DOHH2 (cell line): ENCODE data around the gene RAC3.

ENCODE experiments used
- CTCF ChIP-seq: fragments of 200-600 bp; sonication (generic); IDR thresholded peaks from one replicate; pipeline ENCODE4 v1.5.1; 2014; ENCODE audit warnings: antibody characterized with exemption, mild to moderate bottlenecking, low read depth, low read length; ENCODE audit not compliant: poor library complexity, severe bottlenecking
- EZH2phosphoT487 ChIP-seq: fragments of 200-600 bp; sonication (generic); IDR thresholded peaks from 2 replicates; pipeline ENCODE4 v1.6.1; 2017; ENCODE audit warnings: borderline replicate concordance, mild to moderate bottlenecking, antibody characterized with exemption, low read length, moderate library complexity, mixed read lengths

DNA sequence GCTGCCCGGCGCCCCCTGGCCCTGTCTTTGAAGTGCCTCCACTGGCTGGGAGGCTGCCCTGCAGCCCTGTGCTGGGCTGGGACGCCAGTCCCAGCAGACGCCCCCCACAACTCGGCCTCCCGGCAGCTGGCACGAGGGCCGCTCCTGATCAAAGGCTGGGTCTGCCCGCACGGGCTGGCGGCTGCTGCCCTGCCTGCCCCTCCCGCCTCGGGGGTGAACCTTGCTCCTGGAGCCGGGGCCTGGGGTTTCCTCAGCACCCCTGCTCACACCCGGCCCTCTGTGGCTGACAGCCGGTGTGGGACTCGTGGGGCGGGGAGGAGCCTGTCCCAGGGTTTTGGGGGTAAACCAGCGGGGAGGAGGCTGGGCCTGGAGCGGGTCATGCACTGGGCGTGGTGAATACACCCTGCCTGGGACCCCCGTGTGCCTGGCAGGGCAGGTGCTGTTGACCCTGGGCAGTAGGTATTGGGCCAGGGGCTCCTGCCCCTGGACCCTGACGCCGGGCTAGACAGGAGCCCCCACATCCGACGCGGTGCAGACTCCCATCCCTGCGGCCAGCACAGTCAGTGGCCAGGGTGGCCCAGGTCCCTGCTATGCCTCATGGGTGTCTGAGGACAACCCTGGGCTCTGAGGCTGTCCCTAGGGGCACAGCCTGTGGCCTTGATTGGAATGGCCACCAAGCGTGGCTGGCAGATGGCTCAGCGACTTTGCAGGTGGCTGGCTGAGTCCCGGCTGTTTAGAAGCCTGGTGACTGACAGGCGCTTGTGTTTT is 30.5 kb upstream of the RAC3 start:
- no peak for TF ChIP-seq EZH2phosphoT487
- TF ChIP-seq CTCF, result no peak
